ENCODE data around the gene TRIM63.

The TRIM63 gene

GRCh38 chr1:26053718-26054560, 13.5 kb downstream of the TRIM63 start:
- DNase-seq = no peak

- DNase-seq = no peak
Measured at GRCh38 chr1:26050248-26050640, 17.2 kb downstream of the TRIM63 start.

- DNase-seq = peak; percentile 39
Measured at GRCh38 chr1:26049531-26050247, 17.7 kb downstream of the TRIM63 start.

GRCh38 chr1:26047278-26047874, 20.1 kb downstream of the TRIM63 start:
- no peak for DNase-seq

- DNase-seq = no peak
Measured at GRCh38 chr1:26046246-26047095, 21.0 kb downstream of the TRIM63 start.

GRCh38 chr1:26045722-26046245, 21.6 kb downstream of the TRIM63 start, which contains the start of gene SLC30A2:
SLC30A2 (minus strand) TSS chr1:26046118; CDS start chr1:26045896, 222 bp downstream.
- no peak for DNase-seq

GRCh38 chr1:26044971-26045721, 22.3 kb downstream of the TRIM63 start:
- DNase-seq = no peak

- DNase-seq = no peak
Measured at GRCh38 chr1:26044414-26044813, 23.0 kb downstream of the TRIM63 start.

GRCh38 chr1:26043765-26044164, 23.7 kb downstream of the TRIM63 start:
- no peak for DNase-seq

GRCh38 chr1:26041978-26042377, 25.5 kb downstream of the TRIM63 start:
- DNase-seq = no peak

- DNase-seq = no peak
Measured at GRCh38 chr1:26041401-26041800, 26.0 kb downstream of the TRIM63 start.

- DNase-seq = no peak
Measured at GRCh38 chr1:26038904-26039303, 28.5 kb downstream of the TRIM63 start.

- no peak for DNase-seq
Measured at GRCh38 chr1:26038477-26038876, 29.0 kb downstream of the TRIM63 start.

- DNase-seq = no peak
Measured at GRCh38 chr1:26037904-26038303, 29.5 kb downstream of the TRIM63 start.

GRCh38 chr1:26036756-26037281, 30.6 kb downstream of the TRIM63 start:
- DNase-seq = no peak

GRCh38 chr1:26035959-26036755, 31.3 kb downstream of the TRIM63 start:
- DNase-seq = peak; percentile 72

- peak; percentile 92 for DNase-seq
Measured at GRCh38 chr1:26035203-26035958, 32.0 kb downstream of the TRIM63 start.

- no peak for DNase-seq
Measured at GRCh38 chr1:26034504-26035202, 32.8 kb downstream of the TRIM63 start.

All from inflammatory macrophage treated with lipopolysaccharide for 4 hours (primary cell).